SK-N-SH (cell line): Measurements from ENCODE around the gene CYP3A5. TPM values are rescaled to one million over a fixed set of nuclear protein-coding genes. Genes with fewer than 3 reads are reported as not detected.

Source experiments
- CTCF ChIA-PET: fragments of 300-600, 350-600 bp; formaldehyde crosslinking; extraction: SDS; loops from one replicate; lab custom pipeline; 2021; lab: Yijun Ruan, JAX
- POLR2A ChIA-PET: fragments of 350-600 bp; sonication (Branson Sonifier 250); formaldehyde crosslinking; extraction: SDS; loops from one replicate; lab custom pipeline; 2020; ENCODE audit warnings: antibody characterized with exemption, inconsistent platforms; lab: Yijun Ruan, JAX
- DNase-seq: peaks from one replicate; pipeline ENCODE4 v3.0.0; 2012
- H2AFZ ChIP-seq: fragments of 200-600 bp; sonication (generic); 2 replicates; pipeline ENCODE4 v1.8.1; 2016; ENCODE audit warnings: antibody characterized with exemption, mild to moderate bottlenecking, low read depth
- H3F3A ChIP-seq: fragments of 200-600 bp; sonication (generic); replicated peaks from 2 replicates; pipeline ENCODE3; 2016; ENCODE audit warnings: antibody characterized with exemption, mild to moderate bottlenecking; ENCODE audit not compliant: insufficient read depth
- H3K27ac ChIP-seq, 2 experiments: fragments of 200-500 bp in 1 of 2; fragments of 200-600 bp in 1 of 2; sonication (Bioruptor generic) in 1 of 2; sonication (generic), shearing (Covaris generic) in 1 of 2; 2 replicates each; pipeline versions ENCODE4 v1.5.1 to v1.6.1; 2014 to 2016; ENCODE audit warnings: low read depth in 2 of 2, inconsistent platforms in 1 of 2, low read length in 1 of 2, mild to moderate bottlenecking in 1 of 2, mixed read lengths in 1 of 2
- H3K27me3 ChIP-seq: fragments of 200-600 bp; sonication (generic), shearing (Covaris generic); 2 replicates; pipeline ENCODE4 v1.6.1; 2016; ENCODE audit warnings: mixed run types; ENCODE audit not compliant: insufficient read depth
- H3K36me3 ChIP-seq, 2 experiments: fragments of 200-500 bp in 1 of 2; fragments of 200-600 bp in 1 of 2; sonication (Bioruptor generic) in 1 of 2; sonication (generic) in 1 of 2; replicated peaks in 1 of 2; 2 replicates each; pipeline versions ENCODE3 to v1.5.1; 2014 to 2016; ENCODE audit warnings: low read length in 1 of 2, mild to moderate bottlenecking in 1 of 2; ENCODE audit not compliant: insufficient read depth in 2 of 2, control insufficient read depth in 1 of 2
- H3K4me1 ChIP-seq, 2 experiments: fragments of 200-500 bp in 1 of 2; fragments of 200-600 bp in 1 of 2; sonication (Bioruptor generic) in 1 of 2; sonication (generic), shearing (Covaris generic) in 1 of 2; 2 replicates each; pipeline versions ENCODE4 v1.5.1 to v1.6.1; 2014 to 2016; ENCODE audit warnings: low read depth in 1 of 2, low read length in 1 of 2, mixed run types in 1 of 2; ENCODE audit not compliant: insufficient read depth in 2 of 2, control insufficient read depth in 1 of 2
- H3K4me2 ChIP-seq: fragments of 200-600 bp; sonication (generic), shearing (Covaris generic); 2 replicates; pipeline ENCODE4 v1.6.1; 2017; ENCODE audit warnings: mixed run types
- H3K4me3 ChIP-seq, 2 experiments: fragments of 200-500 bp in 1 of 2; fragments of 200-600 bp in 1 of 2; sonication (Bioruptor generic) in 1 of 2; sonication (generic), shearing (Covaris generic) in 1 of 2; 2 replicates each; pipeline versions ENCODE4 v1.5.1 to v1.8.1; 2014 to 2016; ENCODE audit warnings: low read depth in 2 of 2, inconsistent platforms in 1 of 2, low read length in 1 of 2, mild to moderate bottlenecking in 1 of 2, mixed read lengths in 1 of 2, moderate library complexity in 1 of 2
- H3K79me2 ChIP-seq: fragments of 200-600 bp; sonication (generic); 2 replicates; pipeline ENCODE4 v1.8.1; 2017; ENCODE audit warnings: mild to moderate bottlenecking; ENCODE audit not compliant: insufficient read depth
- H3K9ac ChIP-seq: fragments of 200-600 bp; sonication (generic); 2 replicates; pipeline ENCODE4 v1.6.1; 2017; ENCODE audit warnings: mixed run types
- H3K9me2 ChIP-seq: fragments of 200-600 bp; sonication (generic); 2 replicates; pipeline ENCODE4 v1.6.1; 2017; ENCODE audit warnings: mixed run types
- H3K9me3 ChIP-seq: fragments of 200-600 bp; sonication (generic); 2 replicates; pipeline ENCODE4 v1.6.1; 2017; ENCODE audit warnings: mixed run types, mild to moderate bottlenecking, moderate library complexity
- H4K20me1 ChIP-seq: fragments of 200-600 bp; sonication (generic); 2 replicates; pipeline ENCODE4 v1.6.1; 2017; ENCODE audit warnings: mild to moderate bottlenecking, mixed run types; ENCODE audit not compliant: insufficient read depth
- CHD2 ChIP-seq: fragments of 150-350 bp; IDR thresholded peaks from 2 replicates; pipeline ENCODE4 v1.6.1; 2018; ENCODE audit warnings: low read length; ENCODE audit not compliant: partially characterized antibody
- ELF1 ChIP-seq: IDR thresholded peaks from 2 replicates; pipeline ENCODE4 v1.4.0; 2012
- EP300 ChIP-seq, 2 experiments: IDR thresholded peaks; 2 replicates each; pipeline versions ENCODE4 v1.4.0 to v1.6.1; 2012; ENCODE audit warnings: borderline replicate concordance in 1 of 2, low read depth in 1 of 2, low read length in 1 of 2
- EZH2phosphoT487 ChIP-seq: fragments of 200-600 bp; sonication (generic); IDR thresholded peaks from 2 replicates; pipeline ENCODE4 v1.6.1; 2017; ENCODE audit warnings: low read depth, mixed run types, mild to moderate bottlenecking, antibody characterized with exemption, moderate library complexity, borderline replicate concordance
- FOSL2 ChIP-seq: IDR thresholded peaks from 2 replicates; pipeline ENCODE4 v1.4.0; 2012; ENCODE audit warnings: low read depth, mild to moderate bottlenecking, moderate library complexity, borderline replicate concordance
- FOXJ3 ChIP-seq: sonication (generic); formaldehyde crosslinking; IDR thresholded peaks from 2 replicates; pipeline ENCODE4 v1.5.1; 2020; ENCODE audit warnings: mild to moderate bottlenecking, missing genetic modification reagents
- GABPA ChIP-seq: IDR thresholded peaks from 2 replicates; pipeline ENCODE4 v1.4.0; 2012; ENCODE audit warnings: low read depth, mild to moderate bottlenecking
- GATA2 ChIP-seq: sonication (generic); formaldehyde crosslinking; IDR thresholded peaks from 2 replicates; pipeline ENCODE4 v1.5.0; 2020; ENCODE audit warnings: mild to moderate bottlenecking, missing genetic modification reagents
- MAX ChIP-seq: IDR thresholded peaks from 2 replicates; pipeline ENCODE4 v1.4.0; 2012; ENCODE audit warnings: low read depth
- MEF2A ChIP-seq: IDR thresholded peaks from 2 replicates; pipeline ENCODE4 v1.4.0; 2012; ENCODE audit warnings: low read depth, borderline replicate concordance
- NFIC ChIP-seq: IDR thresholded peaks from 2 replicates; pipeline ENCODE4 v1.4.0; 2012; ENCODE audit warnings: borderline replicate concordance
- NRF1 ChIP-seq: IDR thresholded peaks from 2 replicates; pipeline ENCODE4 v1.6.1; 2012; ENCODE audit warnings: low read depth, mild to moderate bottlenecking, low read length
- PBX3 ChIP-seq: IDR thresholded peaks from 2 replicates; pipeline ENCODE4; 2012
- RAD21 ChIP-seq: IDR thresholded peaks from 2 replicates; pipeline ENCODE4 v1.6.1; 2012; ENCODE audit warnings: mild to moderate bottlenecking, low read length
- REST ChIP-seq: IDR thresholded peaks from 2 replicates; pipeline ENCODE4 v1.6.1; 2012; ENCODE audit warnings: mild to moderate bottlenecking, low read depth, low read length, moderate library complexity
- SIN3A ChIP-seq: IDR thresholded peaks from 2 replicates; pipeline ENCODE4 v1.6.1; 2012; ENCODE audit warnings: low read depth, mild to moderate bottlenecking, low read length, moderate library complexity, borderline replicate concordance
- SMC3 ChIP-seq: IDR thresholded peaks from 2 replicates; pipeline ENCODE4 v1.6.1; 2012; ENCODE audit warnings: low read depth, low read length, improper control_type of control experiment
- TAF1 ChIP-seq: IDR thresholded peaks from 2 replicates; pipeline ENCODE4 v1.6.1; 2012; ENCODE audit warnings: low read depth, mild to moderate bottlenecking, low read length, moderate library complexity, borderline replicate concordance
- TEAD4 ChIP-seq: IDR thresholded peaks from 2 replicates; pipeline ENCODE4 v1.4.0; 2012; ENCODE audit warnings: mild to moderate bottlenecking, borderline replicate concordance; ENCODE audit not compliant: insufficient read depth
- ZBTB33 ChIP-seq: IDR thresholded peaks from 2 replicates; pipeline ENCODE4 v1.4.0; 2012; ENCODE audit warnings: low read depth, borderline replicate concordance
- WGBS: methylation state at CpG from one replicate; pipeline ENCODE4 v1.1.6; 2017; ENCODE audit warnings: low lambda C conversion rate; 5-methylcytosine and 5-hydroxymethylcytosine counted together
- polyA plus RNA-seq, 3 experiments: library from polyadenylated mRNA; depleted of rRNA; stranded (reverse); fragments of >200 nt; gene quantifications; 2 replicates each; pipeline ENCODE4 v1.2.3, GENCODE V29; 2012

CYP3A5 gene
- polyA plus RNA-seq, 1 of the 3 experiments (the other 2 are of a cell fraction): 0.25 TPM

GRCh38 chr7:99694201-99694911 is 14.6 kb upstream of the CYP3A5 start:
- 22% methylated on average over 5 of the region's 5 CpGs for WGBS
- POLR2A ChIA-PET: no interaction called here

More at GRCh38 chr7:99694201-99694911, 14.6 kb upstream of the CYP3A5 start:
- H3K27me3 ChIP-seq: peaks cover 5% of the 10 kb centered on the region
- H3F3A ChIP-seq: no peaks in the 10 kb centered on the region
- H3K79me2 ChIP-seq: no peaks in the 10 kb centered on the region
- H3K4me3 ChIP-seq: no peak overlapping the region
- no peaks in the 10 kb centered on the region for H3K36me3 ChIP-seq
- H3K4me2 ChIP-seq: no peak overlapping the region
- TF ChIP-seq NFIC: no peak
- TF ChIP-seq MAX: no peak
- no peak for TF ChIP-seq SIN3A
- TF ChIP-seq SMC3: no peak
- no peak for TF ChIP-seq MEF2A
- TF ChIP-seq EZH2phosphoT487: no peak
- no peak for TF ChIP-seq ELF1
- no peak for TF ChIP-seq REST
- TF ChIP-seq TAF1: no peak
- no peak for TF ChIP-seq FOSL2
- no peak for TF ChIP-seq GATA2 (CRISPR knock-in tag)
- no peak for TF ChIP-seq EP300 (IDR thresholded peaks at IDR 0.05; ENCODE audit: borderline replicate concordance in 1 of 2, low read depth in 1 of 2, low read length in 1 of 2)
- TF ChIP-seq FOXJ3: no peak
- no peak for TF ChIP-seq NRF1
- TF ChIP-seq PBX3: no peak
- no peak for TF ChIP-seq CHD2
- no peak for TF ChIP-seq RAD21
- no peak for TF ChIP-seq ZBTB33
- TF ChIP-seq TEAD4: no peak
- no peak for TF ChIP-seq GABPA
- H3K9me3 ChIP-seq: no peaks in the 10 kb centered on the region
- H2AFZ ChIP-seq: no peak overlapping the region
- DNase-seq: no peak
- CTCF ChIA-PET: no interaction called here
- no peak overlapping the region for H3K9ac ChIP-seq
- no peaks in the 10 kb centered on the region for H4K20me1 ChIP-seq
- peaks cover 0 to 2% of the 10 kb centered on the region in 2 experiments; a peak in 1 of 4 replicates for H3K4me1 ChIP-seq
- H3K27ac ChIP-seq: no peak overlapping the region
- H3K9me2 ChIP-seq: no peaks in the 10 kb centered on the region
